Measurements from ENCODE around the gene GALNT17. TPM values are rescaled to one million over a fixed set of nuclear protein-coding genes. Genes with fewer than 3 reads are reported as not detected.

The GALNT17 gene
- total RNA-seq, 1 experiment from 2014 or later = 0.03 TPM

DNA sequence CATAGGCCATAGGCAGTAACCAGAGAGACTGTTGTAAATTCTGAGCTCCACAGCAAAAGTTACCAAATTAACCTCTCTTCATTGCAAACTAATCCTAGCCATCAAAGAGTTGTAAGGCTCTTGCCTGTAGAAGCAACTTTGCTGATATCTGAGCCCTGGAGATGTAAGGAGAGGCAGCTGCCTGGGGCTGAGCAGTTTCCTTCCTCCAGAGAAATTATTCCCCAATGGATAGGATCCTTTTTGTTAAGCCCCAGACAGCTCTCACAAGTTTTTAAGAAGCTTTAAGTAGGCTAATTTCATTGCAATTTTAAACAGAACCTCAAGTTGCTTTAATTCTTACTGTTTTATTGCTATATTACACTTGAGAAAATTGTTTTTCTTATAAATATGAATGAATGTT is 211.1 kb downstream of the GALNT17 start:
- in situ Hi-C loops (cut with HindIII; ENCODE audit: low pct_unique_long_range_greater_than_20kb, low sequenced_read_pairs) = no loop called here
- no peak for DNase-seq (ENCODE audit: low read depth, low spot score)

- DNase-seq (ENCODE audit: low read depth, low spot score) = no peak
- in situ Hi-C loops (cut with HindIII; ENCODE audit: low pct_unique_long_range_greater_than_20kb, low sequenced_read_pairs) = no loop called here
These were observed 211.9 kb downstream of the GALNT17 start for GRCh38 chr7:71343892-71344291.

DNA sequence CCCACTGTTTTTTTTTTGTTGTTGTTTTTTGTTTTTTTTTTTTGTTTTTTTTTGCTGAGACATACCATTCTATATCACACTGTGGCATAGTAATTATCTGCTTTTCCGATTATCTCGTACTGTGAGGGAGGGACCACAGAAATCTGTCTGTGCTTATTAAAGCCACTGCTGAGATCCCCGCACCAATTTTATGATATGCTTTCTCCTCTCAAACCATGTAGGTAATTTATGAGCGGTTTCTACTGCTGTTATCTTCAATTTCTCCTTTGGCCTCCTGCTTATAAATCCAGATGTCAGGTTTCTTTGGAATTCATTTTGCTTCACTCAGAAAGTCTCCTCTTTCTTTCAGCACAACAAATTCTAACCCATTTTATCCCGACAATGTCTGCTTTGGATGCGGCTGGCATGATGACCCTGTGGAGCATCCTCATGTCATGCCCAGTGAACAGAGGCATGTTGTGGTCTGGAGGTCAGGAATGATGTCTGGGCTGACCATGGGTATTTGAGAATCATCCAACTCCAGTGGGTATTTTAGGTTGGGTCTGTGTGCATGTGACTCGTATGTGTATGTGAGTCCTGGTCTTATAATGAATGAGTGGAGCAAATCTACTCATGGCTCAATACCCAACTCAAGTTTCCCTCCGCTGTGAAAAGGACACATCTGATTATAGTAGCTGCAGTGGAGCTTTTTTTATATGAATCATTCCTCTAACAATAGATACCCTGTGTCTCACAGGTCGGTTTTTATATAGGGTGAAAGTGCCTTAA is 213.4 kb downstream of the GALNT17 start:
- in situ Hi-C loops (cut with HindIII; ENCODE audit: low pct_unique_long_range_greater_than_20kb, low sequenced_read_pairs) = no loop called here
- DNase-seq (ENCODE audit: low read depth, low spot score) = no peak

DNA sequence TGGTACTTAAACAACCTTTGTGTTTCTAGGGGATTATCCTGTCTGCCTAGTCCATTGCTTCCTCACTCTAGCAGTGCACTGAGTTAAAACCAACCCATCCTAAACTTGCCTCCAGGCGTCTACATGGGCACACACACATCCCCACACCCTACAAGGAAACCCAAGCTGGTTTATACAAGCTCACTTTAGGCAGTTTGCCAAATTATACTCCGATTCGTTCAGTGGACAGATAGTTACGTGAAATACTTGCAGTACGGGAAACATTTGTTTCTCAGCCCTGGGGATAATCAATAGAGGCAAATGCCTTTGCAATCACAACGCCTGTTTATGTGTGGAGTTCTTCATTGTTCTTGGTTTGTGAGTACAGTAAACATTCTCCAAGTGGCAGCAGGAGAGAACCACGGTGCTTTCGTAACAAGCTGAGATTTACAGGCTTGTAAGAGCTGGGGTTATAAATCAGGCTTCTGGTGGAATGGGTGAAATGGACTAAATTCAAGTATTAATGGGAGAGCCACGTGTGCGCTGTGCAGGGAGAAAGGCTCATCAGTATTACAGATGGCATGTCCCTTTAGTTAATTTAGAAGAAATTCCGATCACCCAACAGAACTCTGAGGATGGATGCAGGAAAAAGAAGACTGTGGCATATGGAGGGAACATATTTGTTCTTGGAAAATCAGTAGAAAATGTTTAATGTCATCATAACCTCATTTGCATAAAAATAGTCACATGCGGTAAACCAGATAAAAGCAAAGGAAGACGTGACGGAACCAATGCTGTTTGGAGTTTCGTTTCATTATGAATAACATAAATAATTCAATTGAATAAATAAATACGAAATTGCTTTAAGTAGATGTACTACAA is 217.1 kb downstream of the GALNT17 start:
- in situ Hi-C loops (cut with HindIII; ENCODE audit: low pct_unique_long_range_greater_than_20kb, low sequenced_read_pairs) = no loop called here
- no peak for DNase-seq (ENCODE audit: low read depth, low spot score)

GRCh38 chr7:71349682-71350481 is 217.9 kb downstream of the GALNT17 start:
- in situ Hi-C loops (cut with HindIII; ENCODE audit: low pct_unique_long_range_greater_than_20kb, low sequenced_read_pairs) = no loop called here

GRCh38 chr7:71350680-71351079 is 218.7 kb downstream of the GALNT17 start:
- in situ Hi-C loops (cut with HindIII; ENCODE audit: low pct_unique_long_range_greater_than_20kb, low sequenced_read_pairs) = no loop called here

More at GRCh38 chr7:71349682-71350481, 217.9 kb downstream of the GALNT17 start:
- no peak for DNase-seq (ENCODE audit: low read depth, low spot score)

GRCh38 chr7:71354716-71355115 is 222.8 kb downstream of the GALNT17 start:
- in situ Hi-C loops (cut with HindIII; ENCODE audit: low pct_unique_long_range_greater_than_20kb, low sequenced_read_pairs) = no loop called here
- no peak for DNase-seq (ENCODE audit: low read depth, low spot score)

More at GRCh38 chr7:71350680-71351079, 218.7 kb downstream of the GALNT17 start:
- DNase-seq (ENCODE audit: low read depth, low spot score) = no peak

- DNase-seq (ENCODE audit: low read depth, low spot score) = peak; percentile 37
- in situ Hi-C loops (cut with HindIII; ENCODE audit: low pct_unique_long_range_greater_than_20kb, low sequenced_read_pairs) = no loop called here
These were observed 229.6 kb downstream of the GALNT17 start for GRCh38 chr7:71361451-71362032.

DNA sequence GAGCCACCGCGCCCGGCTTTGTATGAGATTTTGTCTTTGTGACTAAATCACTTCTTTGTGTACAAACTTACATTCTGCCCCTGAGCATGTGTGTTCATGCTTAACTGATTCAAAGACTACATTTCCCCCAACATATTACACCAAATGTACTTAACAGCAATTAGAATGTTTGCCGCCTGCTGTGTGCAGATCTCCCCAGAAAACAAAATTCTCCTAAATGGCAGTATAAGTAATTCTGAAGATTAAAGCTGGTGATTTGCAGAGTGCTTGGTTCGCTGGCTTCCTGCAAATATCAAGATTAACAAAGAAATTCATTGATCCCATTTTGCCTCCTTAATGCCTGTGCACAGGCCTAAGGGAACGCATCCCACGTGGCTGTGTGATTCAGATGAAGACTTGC is 230.3 kb downstream of the GALNT17 start:
- in situ Hi-C loops (cut with HindIII; ENCODE audit: low pct_unique_long_range_greater_than_20kb, low sequenced_read_pairs) = no loop called here
- DNase-seq (ENCODE audit: low read depth, low spot score) = peak; percentile 62

- in situ Hi-C loops (cut with HindIII; ENCODE audit: low pct_unique_long_range_greater_than_20kb, low sequenced_read_pairs) = no loop called here
- no peak for DNase-seq (ENCODE audit: low read depth, low spot score)
These were observed 231.3 kb downstream of the GALNT17 start for GRCh38 chr7:71363223-71363622.

GRCh38 chr7:71363627-71364026 is 231.7 kb downstream of the GALNT17 start:
- in situ Hi-C loops (cut with HindIII; ENCODE audit: low pct_unique_long_range_greater_than_20kb, low sequenced_read_pairs) = no loop called here

DNA sequence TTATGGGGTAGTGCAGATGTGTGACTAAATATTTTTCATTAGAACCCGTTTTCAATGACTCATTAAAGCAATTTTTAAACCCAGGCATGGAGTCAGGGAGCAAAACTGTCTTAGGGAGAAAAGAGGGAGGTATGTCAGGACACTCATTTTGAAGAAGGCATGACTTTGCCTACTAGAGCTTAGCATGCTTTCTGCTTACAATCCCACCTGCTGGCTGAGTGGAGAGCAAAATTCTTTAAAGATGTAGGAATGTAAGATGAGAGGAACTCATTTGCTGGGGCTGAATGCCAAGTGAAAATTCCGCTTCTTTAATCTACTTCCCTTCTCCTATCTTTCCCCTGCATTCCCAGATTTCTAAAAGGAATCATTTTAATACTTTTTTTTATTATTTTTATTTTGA is 232.6 kb downstream of the GALNT17 start:
- in situ Hi-C loops (cut with HindIII; ENCODE audit: low pct_unique_long_range_greater_than_20kb, low sequenced_read_pairs) = no loop called here

More at GRCh38 chr7:71363627-71364026, 231.7 kb downstream of the GALNT17 start:
- DNase-seq (ENCODE audit: low read depth, low spot score) = no peak

DNA sequence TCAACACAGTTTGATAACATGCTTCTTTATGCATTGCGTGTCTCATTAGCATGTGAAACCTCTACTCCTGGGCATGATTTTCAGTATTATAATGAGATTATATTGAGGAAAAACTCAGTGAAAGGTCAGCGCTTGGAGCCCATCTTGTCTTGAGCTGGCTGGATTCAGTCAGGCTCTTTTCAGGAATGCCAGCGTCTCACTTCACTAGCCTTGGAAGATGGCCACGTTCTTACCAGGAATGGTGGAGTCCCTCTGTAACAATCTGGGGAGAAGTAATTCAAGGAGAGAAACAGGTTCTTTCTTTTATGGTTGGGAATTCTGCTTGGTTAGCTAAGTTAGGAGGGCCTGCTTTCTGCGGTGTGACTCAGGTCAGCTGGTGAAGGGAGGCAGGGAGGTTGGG is 241.0 kb downstream of the GALNT17 start:
- no peak for DNase-seq (ENCODE audit: low read depth, low spot score)
- in situ Hi-C loops (cut with HindIII; ENCODE audit: low pct_unique_long_range_greater_than_20kb, low sequenced_read_pairs) = no loop called here

More for the DNA sequence above, 232.6 kb downstream of the GALNT17 start:
- DNase-seq (ENCODE audit: low read depth, low spot score) = no peak

- in situ Hi-C loops (cut with HindIII; ENCODE audit: low pct_unique_long_range_greater_than_20kb, low sequenced_read_pairs) = no loop called here
- no peak for DNase-seq (ENCODE audit: low read depth, low spot score)
These were observed 245.1 kb downstream of the GALNT17 start for GRCh38 chr7:71377062-71377461.

DNA sequence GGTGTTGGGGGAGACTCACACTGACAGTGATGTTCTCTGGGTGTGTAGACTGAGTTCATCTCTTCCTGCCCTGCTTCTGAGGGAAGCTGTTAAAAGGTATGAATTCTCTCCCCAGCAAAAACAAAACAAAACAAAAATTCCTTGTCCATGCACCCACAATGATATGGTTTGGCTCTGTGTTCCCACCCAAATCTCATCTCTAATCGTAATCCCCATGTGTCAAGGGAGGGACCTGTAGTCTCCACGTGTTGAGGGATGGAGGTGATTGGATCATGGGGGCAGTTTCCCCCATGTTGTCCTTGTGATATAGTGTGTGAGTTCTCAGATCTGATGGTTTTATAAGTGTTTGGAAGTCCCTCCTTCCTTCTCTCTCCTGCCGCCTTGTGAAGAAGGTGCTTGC is 245.5 kb downstream of the GALNT17 start:
- in situ Hi-C loops (cut with HindIII; ENCODE audit: low pct_unique_long_range_greater_than_20kb, low sequenced_read_pairs) = no loop called here
- DNase-seq (ENCODE audit: low read depth, low spot score) = no peak

- in situ Hi-C loops (cut with HindIII; ENCODE audit: low pct_unique_long_range_greater_than_20kb, low sequenced_read_pairs) = no loop called here
- no peak for DNase-seq (ENCODE audit: low read depth, low spot score)
These were observed 252.2 kb downstream of the GALNT17 start for GRCh38 chr7:71384094-71384493.

- in situ Hi-C loops (cut with HindIII; ENCODE audit: low pct_unique_long_range_greater_than_20kb, low sequenced_read_pairs) = no loop called here
- no peak for DNase-seq (ENCODE audit: low read depth, low spot score)
These were observed 253.4 kb downstream of the GALNT17 start for GRCh38 chr7:71385330-71385729.

All from SK-MEL-5 (cell line).